PFSK-1 (cell line): Measurements from ENCODE around the gene TNN.

Source experiments
- FOXP2 ChIP-seq: optimal IDR thresholded peaks from 2 replicates; pipeline ENCODE3; 2011; ENCODE audit warnings: borderline replicate concordance, control low read depth, inconsistent platforms; ENCODE audit not compliant: insufficient read depth; ENCODE audit errors: extremely low read length, extremely low read depth
- POLR2AphosphoS5 ChIP-seq: IDR thresholded peaks from 2 replicates; pipeline ENCODE4 v1.6.1; 2012; ENCODE audit warnings: low read depth, mild to moderate bottlenecking, control low read depth, low read length, moderate library complexity
- SIN3A ChIP-seq: IDR thresholded peaks from 2 replicates; pipeline ENCODE4 v1.6.1; 2012; ENCODE audit warnings: mild to moderate bottlenecking, low read length, moderate library complexity, borderline replicate concordance; ENCODE audit not compliant: insufficient read depth
- TAF1 ChIP-seq: IDR thresholded peaks from 2 replicates; pipeline ENCODE4 v1.6.1; 2012; ENCODE audit warnings: low read length, control low read depth, borderline replicate concordance; ENCODE audit not compliant: insufficient read depth
- TF ChIP-seq, protein P1 (sequence below), 2 experiments: IDR thresholded peaks; 2 replicates each; pipeline versions ENCODE4 v1.6.1 to v1.8.0; 2011 to 2012; ENCODE audit warnings: low read depth in 2 of 2, low read length in 2 of 2, control low read depth in 1 of 2, inconsistent platforms in 1 of 2, mild to moderate bottlenecking in 1 of 2, moderate library complexity in 1 of 2; ENCODE audit not compliant: insufficient read depth in 1 of 2

DNA sequence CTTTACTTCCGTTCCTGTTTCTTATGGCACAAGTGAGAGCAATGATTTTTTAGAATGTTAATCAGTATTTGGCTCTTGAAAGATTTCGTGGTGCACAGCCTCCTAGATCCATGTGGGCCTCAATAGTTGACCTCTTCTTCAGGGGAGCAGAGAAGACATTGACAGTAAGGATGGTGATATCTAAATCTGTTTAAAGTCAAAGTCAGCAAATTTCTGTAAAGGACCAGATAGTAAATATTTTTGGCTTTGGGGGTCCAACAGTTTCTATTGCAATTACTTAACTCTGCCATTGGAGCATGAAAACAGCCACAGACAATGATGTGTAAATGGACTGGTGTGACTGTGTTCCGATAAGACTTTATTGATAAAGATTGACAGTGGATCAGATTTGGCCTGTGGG is 27.4 kb downstream of the TNN start:
- TF ChIP-seq TAF1: no peak
- no peak for TF ChIP-seq POLR2AphosphoS5
- TF ChIP-seq, protein P1, sequence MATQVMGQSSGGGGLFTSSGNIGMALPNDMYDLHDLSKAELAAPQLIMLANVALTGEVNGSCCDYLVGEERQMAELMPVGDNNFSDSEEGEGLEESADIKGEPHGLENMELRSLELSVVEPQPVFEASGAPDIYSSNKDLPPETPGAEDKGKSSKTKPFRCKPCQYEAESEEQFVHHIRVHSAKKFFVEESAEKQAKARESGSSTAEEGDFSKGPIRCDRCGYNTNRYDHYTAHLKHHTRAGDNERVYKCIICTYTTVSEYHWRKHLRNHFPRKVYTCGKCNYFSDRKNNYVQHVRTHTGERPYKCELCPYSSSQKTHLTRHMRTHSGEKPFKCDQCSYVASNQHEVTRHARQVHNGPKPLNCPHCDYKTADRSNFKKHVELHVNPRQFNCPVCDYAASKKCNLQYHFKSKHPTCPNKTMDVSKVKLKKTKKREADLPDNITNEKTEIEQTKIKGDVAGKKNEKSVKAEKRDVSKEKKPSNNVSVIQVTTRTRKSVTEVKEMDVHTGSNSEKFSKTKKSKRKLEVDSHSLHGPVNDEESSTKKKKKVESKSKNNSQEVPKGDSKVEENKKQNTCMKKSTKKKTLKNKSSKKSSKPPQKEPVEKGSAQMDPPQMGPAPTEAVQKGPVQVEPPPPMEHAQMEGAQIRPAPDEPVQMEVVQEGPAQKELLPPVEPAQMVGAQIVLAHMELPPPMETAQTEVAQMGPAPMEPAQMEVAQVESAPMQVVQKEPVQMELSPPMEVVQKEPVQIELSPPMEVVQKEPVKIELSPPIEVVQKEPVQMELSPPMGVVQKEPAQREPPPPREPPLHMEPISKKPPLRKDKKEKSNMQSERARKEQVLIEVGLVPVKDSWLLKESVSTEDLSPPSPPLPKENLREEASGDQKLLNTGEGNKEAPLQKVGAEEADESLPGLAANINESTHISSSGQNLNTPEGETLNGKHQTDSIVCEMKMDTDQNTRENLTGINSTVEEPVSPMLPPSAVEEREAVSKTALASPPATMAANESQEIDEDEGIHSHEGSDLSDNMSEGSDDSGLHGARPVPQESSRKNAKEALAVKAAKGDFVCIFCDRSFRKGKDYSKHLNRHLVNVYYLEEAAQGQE (IDR thresholded peaks at IDR 0.05; ENCODE audit: insufficient read depth in 1 of 2, low read depth in 2 of 2, low read length in 2 of 2): no peak
- TF ChIP-seq SIN3A: no peak
- no peak for TF ChIP-seq FOXP2
